K562 (cell line): ENCODE measurements around the gene DROSHA. TPM values are rescaled to one million over a fixed set of nuclear protein-coding genes. Genes with fewer than 3 reads are reported as not detected.
A peak's percentile ranks its signal among the peaks of the same experiment; 100 is the strongest.

ENCODE experiments used
- CTBP1 ChIP-seq: fragments of 450-650 bp; IDR thresholded peaks from 2 replicates; pipeline ENCODE4 v1.6.1; 2016; ENCODE audit warnings: borderline replicate concordance
- FOXP1 ChIP-seq: sonication (generic); formaldehyde crosslinking; IDR thresholded peaks from 2 replicates; pipeline ENCODE4 v1.8.0; 2022; ENCODE audit warnings: mild to moderate bottlenecking, missing genetic modification reagents
- SIX5 ChIP-seq, 2 experiments: IDR thresholded peaks; 2 replicates each; pipeline ENCODE4 v1.6.1; 2011; ENCODE audit warnings: low read length in 2 of 2, borderline replicate concordance in 1 of 2, low read depth in 1 of 2, mild to moderate bottlenecking in 1 of 2, moderate library complexity in 1 of 2; ENCODE audit not compliant: insufficient read depth in 1 of 2
- XRCC5 ChIP-seq: fragments of 200-400 bp; formaldehyde crosslinking; IDR thresholded peaks from 2 replicates; pipeline ENCODE4 v1.6.1; 2017; ENCODE audit warnings: low read depth, mild to moderate bottlenecking, low read length
- ZNF134 ChIP-seq: fragments of 250-450 bp; sonication (Bioruptor Pico); conservative IDR thresholded peaks from 2 replicates; pipeline ENCODE4 v1.4.0; 2020
- ZNF274 ChIP-seq: IDR thresholded peaks from 2 replicates; pipeline ENCODE4 v1.6.1; 2011; ENCODE audit warnings: low read depth, mild to moderate bottlenecking, low read length, moderate library complexity, borderline replicate concordance
- polyA plus RNA-seq, 8 experiments: library from polyadenylated mRNA; depleted of rRNA in 4 of 8; stranded (reverse) in 5 of 8; unstranded in 3 of 8; fragments of >200 nt; fragmentation: Nextera tagmentation in 2 of 8; fragmentation: Illumina TruSeq in 1 of 8; extraction: Ambion mirVana in 2 of 8; extraction: Trizol in 1 of 8; gene quantifications; 2 replicates each; pipeline versions ENCODE4 v1.2.1 to v1.2.3, GENCODE V29; 2011 to 2014; ENCODE audit warnings: inconsistent platforms in 1 of 8, missing spikeins in 1 of 8
- total RNA-seq, 7 experiments: library from RNA; depleted of rRNA in 6 of 7; stranded (reverse); fragments of >200 nt in 6 of 7; fragmentation: Illumina TruSeq in 2 of 7; extraction: Trizol in 2 of 7; gene quantifications; 2 replicates each; pipeline versions ENCODE4 v1.2.1 to v1.2.3, GENCODE V29; 2011 to 2021; ENCODE audit warnings: low replicate concordance in 1 of 7
- TF ChIP-seq, protein P1 (sequence below): sonication (generic); formaldehyde crosslinking; IDR thresholded peaks from 2 replicates; pipeline ENCODE4 v1.8.0; 2023; ENCODE audit warnings: mild to moderate bottlenecking, missing genetic modification reagents
- TF ChIP-seq, protein P2 (sequence below): fragments of 450-650 bp; IDR thresholded peaks from 2 replicates; pipeline ENCODE4 v1.6.1; 2018; ENCODE audit not compliant: partially characterized antibody
- TF ChIP-seq, protein P3 (sequence below): fragments of 450-650 bp; formaldehyde crosslinking; IDR thresholded peaks from 2 replicates; pipeline ENCODE4 v1.4.0; 2020; ENCODE audit warnings: mild to moderate bottlenecking, moderate library complexity
- TF ChIP-seq, protein P4 (sequence below): fragments of 250-450 bp; sonication (Bioruptor Pico); IDR thresholded peaks from 2 replicates; pipeline ENCODE4 v1.5.1; 2021; ENCODE audit warnings: mild to moderate bottlenecking
- TF ChIP-seq, protein P5 (sequence below): fragments of 200-800 bp; sonication (Bioruptor generic); IDR thresholded peaks from 2 replicates; pipeline ENCODE4 v1.6.1; 2017; ENCODE audit warnings: missing genetic modification characterization, missing compliant biosample characterization

The DROSHA gene
- total and polyA plus RNA-seq, 9 of the 15 experiments (the other 6 are each of a cell fraction or from before 2014, with no cell fraction given): 52.5 to 109 (median 68.9) TPM

DNA sequence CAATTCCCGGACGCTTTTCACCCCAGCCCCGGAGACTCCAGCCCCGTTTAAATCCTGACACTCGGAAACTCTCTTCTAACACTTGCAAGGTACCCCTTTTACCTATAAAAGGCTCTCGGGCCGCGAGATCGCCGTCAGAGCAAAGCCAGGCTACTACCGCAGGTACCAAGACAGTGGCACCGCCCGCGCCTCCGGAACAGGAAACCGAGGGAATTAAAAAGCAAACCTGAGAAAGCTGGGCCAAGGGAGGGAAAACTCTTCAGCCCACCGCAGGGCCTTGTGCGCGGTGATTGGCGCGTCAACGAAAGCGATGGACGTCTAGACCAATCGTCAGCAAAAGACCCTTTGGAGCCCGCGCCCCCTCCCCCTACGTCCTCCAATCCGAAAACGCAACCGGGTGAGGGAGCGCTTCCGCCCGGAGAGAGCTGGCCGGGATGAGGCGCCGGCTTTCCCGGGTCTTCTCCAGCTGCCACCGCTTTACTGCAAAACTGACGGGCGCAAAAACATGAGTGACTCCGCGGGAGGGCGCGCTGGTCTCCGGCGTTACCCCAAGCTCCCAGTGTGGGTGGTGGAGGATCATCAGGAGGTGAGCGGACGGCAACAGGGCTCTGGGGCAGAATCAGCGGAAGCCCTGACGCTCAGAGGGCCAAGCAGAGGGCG lies at the start of gene DROSHA, which contains the start of gene C5orf22 (continued):
- TF ChIP-seq, protein P1, sequence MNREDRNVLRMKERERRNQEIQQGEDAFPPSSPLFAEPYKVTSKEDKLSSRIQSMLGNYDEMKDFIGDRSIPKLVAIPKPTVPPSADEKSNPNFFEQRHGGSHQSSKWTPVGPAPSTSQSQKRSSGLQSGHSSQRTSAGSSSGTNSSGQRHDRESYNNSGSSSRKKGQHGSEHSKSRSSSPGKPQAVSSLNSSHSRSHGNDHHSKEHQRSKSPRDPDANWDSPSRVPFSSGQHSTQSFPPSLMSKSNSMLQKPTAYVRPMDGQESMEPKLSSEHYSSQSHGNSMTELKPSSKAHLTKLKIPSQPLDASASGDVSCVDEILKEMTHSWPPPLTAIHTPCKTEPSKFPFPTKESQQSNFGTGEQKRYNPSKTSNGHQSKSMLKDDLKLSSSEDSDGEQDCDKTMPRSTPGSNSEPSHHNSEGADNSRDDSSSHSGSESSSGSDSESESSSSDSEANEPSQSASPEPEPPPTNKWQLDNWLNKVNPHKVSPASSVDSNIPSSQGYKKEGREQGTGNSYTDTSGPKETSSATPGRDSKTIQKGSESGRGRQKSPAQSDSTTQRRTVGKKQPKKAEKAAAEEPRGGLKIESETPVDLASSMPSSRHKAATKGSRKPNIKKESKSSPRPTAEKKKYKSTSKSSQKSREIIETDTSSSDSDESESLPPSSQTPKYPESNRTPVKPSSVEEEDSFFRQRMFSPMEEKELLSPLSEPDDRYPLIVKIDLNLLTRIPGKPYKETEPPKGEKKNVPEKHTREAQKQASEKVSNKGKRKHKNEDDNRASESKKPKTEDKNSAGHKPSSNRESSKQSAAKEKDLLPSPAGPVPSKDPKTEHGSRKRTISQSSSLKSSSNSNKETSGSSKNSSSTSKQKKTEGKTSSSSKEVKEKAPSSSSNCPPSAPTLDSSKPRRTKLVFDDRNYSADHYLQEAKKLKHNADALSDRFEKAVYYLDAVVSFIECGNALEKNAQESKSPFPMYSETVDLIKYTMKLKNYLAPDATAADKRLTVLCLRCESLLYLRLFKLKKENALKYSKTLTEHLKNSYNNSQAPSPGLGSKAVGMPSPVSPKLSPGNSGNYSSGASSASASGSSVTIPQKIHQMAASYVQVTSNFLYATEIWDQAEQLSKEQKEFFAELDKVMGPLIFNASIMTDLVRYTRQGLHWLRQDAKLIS (CRISPR knock-in tag): peak; percentile 21; the same call in 1 of the 2 replicates
- peak; percentile 59; the same call in 1 of the 2 replicates for TF ChIP-seq CTBP1
- TF ChIP-seq, protein P2, sequence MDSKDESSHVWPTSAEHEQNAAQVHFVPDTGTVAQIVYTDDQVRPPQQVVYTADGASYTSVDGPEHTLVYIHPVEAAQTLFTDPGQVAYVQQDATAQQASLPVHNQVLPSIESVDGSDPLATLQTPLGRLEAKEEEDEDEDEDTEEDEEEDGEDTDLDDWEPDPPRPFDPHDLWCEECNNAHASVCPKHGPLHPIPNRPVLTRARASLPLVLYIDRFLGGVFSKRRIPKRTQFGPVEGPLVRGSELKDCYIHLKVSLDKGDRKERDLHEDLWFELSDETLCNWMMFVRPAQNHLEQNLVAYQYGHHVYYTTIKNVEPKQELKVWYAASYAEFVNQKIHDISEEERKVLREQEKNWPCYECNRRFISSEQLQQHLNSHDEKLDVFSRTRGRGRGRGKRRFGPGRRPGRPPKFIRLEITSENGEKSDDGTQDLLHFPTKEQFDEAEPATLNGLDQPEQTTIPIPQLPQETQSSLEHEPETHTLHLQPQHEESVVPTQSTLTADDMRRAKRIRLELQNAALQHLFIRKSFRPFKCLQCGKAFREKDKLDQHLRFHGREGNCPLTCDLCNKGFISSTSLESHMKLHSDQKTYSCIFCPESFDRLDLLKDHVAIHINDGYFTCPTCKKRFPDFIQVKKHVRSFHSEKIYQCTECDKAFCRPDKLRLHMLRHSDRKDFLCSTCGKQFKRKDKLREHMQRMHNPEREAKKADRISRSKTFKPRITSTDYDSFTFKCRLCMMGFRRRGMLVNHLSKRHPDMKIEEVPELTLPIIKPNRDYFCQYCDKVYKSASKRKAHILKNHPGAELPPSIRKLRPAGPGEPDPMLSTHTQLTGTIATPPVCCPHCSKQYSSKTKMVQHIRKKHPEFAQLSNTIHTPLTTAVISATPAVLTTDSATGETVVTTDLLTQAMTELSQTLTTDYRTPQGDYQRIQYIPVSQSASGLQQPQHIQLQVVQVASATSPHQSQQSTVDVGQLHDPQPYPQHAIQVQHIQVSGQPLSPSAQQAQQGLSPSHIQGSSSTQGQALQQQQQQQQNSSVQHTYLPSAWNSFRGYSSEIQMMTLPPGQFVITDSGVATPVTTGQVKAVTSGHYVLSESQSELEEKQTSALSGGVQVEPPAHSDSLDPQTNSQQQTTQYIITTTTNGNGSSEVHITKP: peak; percentile 42
- TF ChIP-seq ZNF134 (CRISPR knock-in tag): peak; percentile 93
- TF ChIP-seq, protein P3, sequence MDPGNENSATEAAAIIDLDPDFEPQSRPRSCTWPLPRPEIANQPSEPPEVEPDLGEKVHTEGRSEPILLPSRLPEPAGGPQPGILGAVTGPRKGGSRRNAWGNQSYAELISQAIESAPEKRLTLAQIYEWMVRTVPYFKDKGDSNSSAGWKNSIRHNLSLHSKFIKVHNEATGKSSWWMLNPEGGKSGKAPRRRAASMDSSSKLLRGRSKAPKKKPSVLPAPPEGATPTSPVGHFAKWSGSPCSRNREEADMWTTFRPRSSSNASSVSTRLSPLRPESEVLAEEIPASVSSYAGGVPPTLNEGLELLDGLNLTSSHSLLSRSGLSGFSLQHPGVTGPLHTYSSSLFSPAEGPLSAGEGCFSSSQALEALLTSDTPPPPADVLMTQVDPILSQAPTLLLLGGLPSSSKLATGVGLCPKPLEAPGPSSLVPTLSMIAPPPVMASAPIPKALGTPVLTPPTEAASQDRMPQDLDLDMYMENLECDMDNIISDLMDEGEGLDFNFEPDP: no peak
- TF ChIP-seq ZNF274: no peak
- TF ChIP-seq, protein P4, sequence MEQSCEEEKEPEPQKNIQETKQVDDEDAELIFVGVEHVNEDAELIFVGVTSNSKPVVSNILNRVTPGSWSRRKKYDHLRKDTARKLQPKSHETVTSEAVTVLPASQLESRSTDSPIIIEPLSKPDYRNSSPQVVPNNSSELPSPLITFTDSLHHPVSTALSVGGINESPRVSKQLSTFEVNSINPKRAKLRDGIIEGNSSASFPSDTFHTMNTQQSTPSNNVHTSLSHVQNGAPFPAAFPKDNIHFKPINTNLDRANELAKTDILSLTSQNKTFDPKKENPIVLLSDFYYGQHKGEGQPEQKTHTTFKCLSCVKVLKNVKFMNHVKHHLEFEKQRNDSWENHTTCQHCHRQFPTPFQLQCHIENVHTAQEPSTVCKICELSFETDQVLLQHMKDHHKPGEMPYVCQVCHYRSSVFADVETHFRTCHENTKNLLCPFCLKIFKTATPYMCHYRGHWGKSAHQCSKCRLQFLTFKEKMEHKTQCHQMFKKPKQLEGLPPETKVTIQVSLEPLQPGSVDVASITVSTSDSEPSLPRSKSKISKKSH (CRISPR knock-in tag): no peak
- peak in 1 of 2 experiments; percentile 18; a peak in 1 of 4 replicates for TF ChIP-seq SIX5 (IDR thresholded peaks at IDR 0.05; ENCODE audit: borderline replicate concordance in 1 of 2, insufficient read depth in 1 of 2, low read depth in 1 of 2, low read length in 2 of 2)
- TF ChIP-seq XRCC5: no peak
- TF ChIP-seq FOXP1 (CRISPR knock-in tag): peak; percentile 77
- TF ChIP-seq, protein P5, sequence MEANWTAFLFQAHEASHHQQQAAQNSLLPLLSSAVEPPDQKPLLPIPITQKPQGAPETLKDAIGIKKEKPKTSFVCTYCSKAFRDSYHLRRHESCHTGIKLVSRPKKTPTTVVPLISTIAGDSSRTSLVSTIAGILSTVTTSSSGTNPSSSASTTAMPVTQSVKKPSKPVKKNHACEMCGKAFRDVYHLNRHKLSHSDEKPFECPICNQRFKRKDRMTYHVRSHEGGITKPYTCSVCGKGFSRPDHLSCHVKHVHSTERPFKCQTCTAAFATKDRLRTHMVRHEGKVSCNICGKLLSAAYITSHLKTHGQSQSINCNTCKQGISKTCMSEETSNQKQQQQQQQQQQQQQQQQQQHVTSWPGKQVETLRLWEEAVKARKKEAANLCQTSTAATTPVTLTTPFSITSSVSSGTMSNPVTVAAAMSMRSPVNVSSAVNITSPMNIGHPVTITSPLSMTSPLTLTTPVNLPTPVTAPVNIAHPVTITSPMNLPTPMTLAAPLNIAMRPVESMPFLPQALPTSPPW: peak; percentile 95
